ENCODE data around the gene DNASE1L1.

Gene DNASE1L1

GRCh38 chrX:154435171-154435733, 26.2 kb upstream of the DNASE1L1 start:
- Histone ChIP-seq H3K27me3 (ENCODE audit: insufficient read depth, low read length) (no peaks in the 10 kb centered on the region), H3K79me2 (ENCODE audit: control insufficient read depth, insufficient read depth, low read length, unreplicated experiment) (peaks cover 32% of the 10 kb centered on the region), H3K4me3 (ENCODE audit: low read depth, low read length) (no peak overlapping the region), H3K27ac (ENCODE audit: low read depth, low read length) (no peak overlapping the region), H3K4me1 (ENCODE audit: control insufficient read depth, insufficient read depth, low read length, unreplicated experiment) (peaks cover 3% of the 10 kb centered on the region), H3K36me3 (ENCODE audit: insufficient read depth, low read length) (no peaks in the 10 kb centered on the region), H2AFZ (ENCODE audit: low read length, unreplicated experiment) (no peak overlapping the region)

- H2AFZ ChIP-seq (ENCODE audit: low read length, unreplicated experiment), result no peak overlapping the region
- peaks cover 30% of the 10 kb centered on the region for H3K79me2 ChIP-seq (ENCODE audit: control insufficient read depth, insufficient read depth, low read length, unreplicated experiment)
- H3K27me3 ChIP-seq (ENCODE audit: insufficient read depth, low read length), result no peaks in the 10 kb centered on the region
- peaks cover 3% of the 10 kb centered on the region for H3K4me1 ChIP-seq (ENCODE audit: control insufficient read depth, insufficient read depth, low read length, unreplicated experiment)
- H3K27ac ChIP-seq (ENCODE audit: low read depth, low read length), result no peak overlapping the region
- no peak overlapping the region for H3K4me3 ChIP-seq (ENCODE audit: low read depth, low read length)
- no peaks in the 10 kb centered on the region for H3K36me3 ChIP-seq (ENCODE audit: insufficient read depth, low read length)
Measured at GRCh38 chrX:154434394-154435168, 25.5 kb upstream of the DNASE1L1 start.

- H2AFZ ChIP-seq (ENCODE audit: low read length, unreplicated experiment), result no peak overlapping the region
- peaks cover 28% of the 10 kb centered on the region for H3K79me2 ChIP-seq (ENCODE audit: control insufficient read depth, insufficient read depth, low read length, unreplicated experiment)
- peaks cover 3% of the 10 kb centered on the region for H3K4me1 ChIP-seq (ENCODE audit: control insufficient read depth, insufficient read depth, low read length, unreplicated experiment)
- no peak overlapping the region for H3K4me3 ChIP-seq (ENCODE audit: low read depth, low read length)
- H3K27ac ChIP-seq (ENCODE audit: low read depth, low read length), result no peak overlapping the region
- H3K36me3 ChIP-seq (ENCODE audit: insufficient read depth, low read length), result no peaks in the 10 kb centered on the region
- no peaks in the 10 kb centered on the region for H3K27me3 ChIP-seq (ENCODE audit: insufficient read depth, low read length)
Measured at GRCh38 chrX:154433605-154434004, 24.6 kb upstream of the DNASE1L1 start.

- Histone ChIP-seq H3K4me3 (ENCODE audit: low read depth, low read length) (no peak overlapping the region), H3K27me3 (ENCODE audit: insufficient read depth, low read length) (no peaks in the 10 kb centered on the region), H3K4me1 (ENCODE audit: control insufficient read depth, insufficient read depth, low read length, unreplicated experiment) (peaks cover 3% of the 10 kb centered on the region)
Measured at GRCh38 chrX:154432210-154432609, 23.2 kb upstream of the DNASE1L1 start.

GRCh38 chrX:154431341-154431740, 22.3 kb upstream of the DNASE1L1 start:
- H3K27ac ChIP-seq (ENCODE audit: low read depth, low read length), result no peak overlapping the region
- H3K79me2 ChIP-seq (ENCODE audit: control insufficient read depth, insufficient read depth, low read length, unreplicated experiment), result peaks cover 18% of the 10 kb centered on the region
- no peaks in the 10 kb centered on the region for H3K27me3 ChIP-seq (ENCODE audit: insufficient read depth, low read length)
- no peak overlapping the region for H2AFZ ChIP-seq (ENCODE audit: low read length, unreplicated experiment)
- H3K4me3 ChIP-seq (ENCODE audit: low read depth, low read length), result no peak overlapping the region
- peaks cover 3% of the 10 kb centered on the region for H3K4me1 ChIP-seq (ENCODE audit: control insufficient read depth, insufficient read depth, low read length, unreplicated experiment)
- H3K36me3 ChIP-seq (ENCODE audit: insufficient read depth, low read length), result no peaks in the 10 kb centered on the region

More at GRCh38 chrX:154432210-154432609, 23.2 kb upstream of the DNASE1L1 start:
- Histone ChIP-seq H3K27ac (ENCODE audit: low read depth, low read length) (no peak overlapping the region), H2AFZ (ENCODE audit: low read length, unreplicated experiment) (no peak overlapping the region), H3K79me2 (ENCODE audit: control insufficient read depth, insufficient read depth, low read length, unreplicated experiment) (peaks cover 18% of the 10 kb centered on the region), H3K36me3 (ENCODE audit: insufficient read depth, low read length) (no peaks in the 10 kb centered on the region)

GRCh38 chrX:154430916-154431315, 21.9 kb upstream of the DNASE1L1 start:
- H3K79me2 ChIP-seq (ENCODE audit: control insufficient read depth, insufficient read depth, low read length, unreplicated experiment), result peaks cover 18% of the 10 kb centered on the region
- no peak overlapping the region for H2AFZ ChIP-seq (ENCODE audit: low read length, unreplicated experiment)
- H3K27ac ChIP-seq (ENCODE audit: low read depth, low read length), result no peak overlapping the region

GRCh38 chrX:154430479-154430878, 21.4 kb upstream of the DNASE1L1 start:
- Histone ChIP-seq H3K27me3 (ENCODE audit: insufficient read depth, low read length) (no peaks in the 10 kb centered on the region), H3K79me2 (ENCODE audit: control insufficient read depth, insufficient read depth, low read length, unreplicated experiment) (peaks cover 18% of the 10 kb centered on the region), H3K27ac (ENCODE audit: low read depth, low read length) (no peak overlapping the region), H3K4me1 (ENCODE audit: control insufficient read depth, insufficient read depth, low read length, unreplicated experiment) (no peaks in the 10 kb centered on the region), H3K36me3 (ENCODE audit: insufficient read depth, low read length) (no peaks in the 10 kb centered on the region), H2AFZ (ENCODE audit: low read length, unreplicated experiment) (no peak overlapping the region), H3K4me3 (ENCODE audit: low read depth, low read length) (no peak overlapping the region)

More at GRCh38 chrX:154430916-154431315, 21.9 kb upstream of the DNASE1L1 start:
- Histone ChIP-seq H3K27me3 (ENCODE audit: insufficient read depth, low read length) (no peaks in the 10 kb centered on the region), H3K4me1 (ENCODE audit: control insufficient read depth, insufficient read depth, low read length, unreplicated experiment) (no peaks in the 10 kb centered on the region), H3K36me3 (ENCODE audit: insufficient read depth, low read length) (no peaks in the 10 kb centered on the region), H3K4me3 (ENCODE audit: low read depth, low read length) (no peak overlapping the region)

- Histone ChIP-seq H3K79me2 (ENCODE audit: control insufficient read depth, insufficient read depth, low read length, unreplicated experiment) (peaks cover 18% of the 10 kb centered on the region), H3K4me3 (ENCODE audit: low read depth, low read length) (peak overlapping the region; percentile 90), H3K36me3 (ENCODE audit: insufficient read depth, low read length) (no peaks in the 10 kb centered on the region), H3K4me1 (ENCODE audit: control insufficient read depth, insufficient read depth, low read length, unreplicated experiment) (no peaks in the 10 kb centered on the region), H2AFZ (ENCODE audit: low read length, unreplicated experiment) (no peak overlapping the region), H3K27ac (ENCODE audit: low read depth, low read length) (no peak overlapping the region), H3K27me3 (ENCODE audit: insufficient read depth, low read length) (no peaks in the 10 kb centered on the region)
Measured at GRCh38 chrX:154429711-154430110, 20.7 kb upstream of the DNASE1L1 start.

GRCh38 chrX:154428176-154429171, 19.4 kb upstream of the DNASE1L1 start, which contains the start of gene ATP6AP1:
ATP6AP1 (plus strand) TSS chrX:154428677; CDS start chrX:154428693, 16 bp downstream.
- peaks cover 18% of the 10 kb centered on the region for H3K79me2 ChIP-seq (ENCODE audit: control insufficient read depth, insufficient read depth, low read length, unreplicated experiment)
- no peaks in the 10 kb centered on the region for H3K36me3 ChIP-seq (ENCODE audit: insufficient read depth, low read length)
- H3K4me1 ChIP-seq (ENCODE audit: control insufficient read depth, insufficient read depth, low read length, unreplicated experiment), result no peaks in the 10 kb centered on the region
- H3K27ac ChIP-seq (ENCODE audit: low read depth, low read length), result no peak within 1 kb of the TSS
- no peaks in the 10 kb centered on the region for H3K27me3 ChIP-seq (ENCODE audit: insufficient read depth, low read length)
- peak within 1 kb of the TSS; percentile 90 for H3K4me3 ChIP-seq (ENCODE audit: low read depth, low read length)
- peak within 1 kb of the TSS; percentile 3 for H2AFZ ChIP-seq (ENCODE audit: low read length, unreplicated experiment)
